A673 (cell line): ENCODE results near the gene WDR7. TPM values are rescaled to one million over a fixed set of nuclear protein-coding genes. Genes with fewer than 3 reads are reported as not detected.

ENCODE experiments used
- BruUV-seq: library from RNA; stranded (reverse); fragments of 400-500 nt; replicated peaks from 2 replicates; lab custom pipeline; 2021; lab: Mats Ljungman, UMichigan
- CTCF ChIA-PET: fragments of 300-600 bp; sonication (Branson Sonifier 250); formaldehyde crosslinking; loops from one replicate; lab custom pipeline; 2022; ENCODE audit warnings: antibody characterized with exemption; lab: Charles Lee
- POLR2A ChIA-PET: fragments of 300-600 bp; sonication (Branson Sonifier 250); formaldehyde crosslinking; loops from one replicate; lab custom pipeline; 2022; ENCODE audit warnings: antibody characterized with exemption; ENCODE audit not compliant: low non-redundant PET; lab: Charles Lee
- DNase-seq: peaks from one replicate; pipeline ENCODE4 v3.0.0-alpha.2; 2015; ENCODE audit warnings: low spot score
- H3K27ac ChIP-seq: fragments of 200-600 bp; sonication (generic); 2 replicates; pipeline ENCODE4 v1.5.1; 2016; ENCODE audit warnings: mixed run types, low read depth, mild to moderate bottlenecking, mixed read lengths, antibody characterized with exemption, low read length; ENCODE audit not compliant: poor library complexity, severe bottlenecking
- H3K27me3 ChIP-seq: fragments of 200-600 bp; sonication (generic); replicated peaks from 2 replicates; pipeline ENCODE4 v1.6.1; 2017; ENCODE audit warnings: mixed run types, low read depth, mild to moderate bottlenecking, mixed read lengths, antibody characterized with exemption, low read length; ENCODE audit not compliant: insufficient read depth, poor library complexity
- H3K36me3 ChIP-seq: fragments of 200-600 bp; sonication (generic); 2 replicates; pipeline ENCODE4 v1.6.1; 2016; ENCODE audit warnings: mixed run types, mild to moderate bottlenecking, mixed read lengths, antibody characterized with exemption, low read length; ENCODE audit not compliant: insufficient read depth, poor library complexity, severe bottlenecking
- H3K4me1 ChIP-seq: fragments of 200-600 bp; sonication (generic); 2 replicates; pipeline ENCODE4 v1.6.1; 2017; ENCODE audit warnings: mixed run types, mild to moderate bottlenecking, mixed read lengths, antibody characterized with exemption, low read length; ENCODE audit not compliant: insufficient read depth, poor library complexity, severe bottlenecking
- H3K4me3 ChIP-seq: fragments of 200-600 bp; sonication (generic); 2 replicates; pipeline ENCODE4 v1.5.1; 2016; ENCODE audit warnings: low read depth, mixed run types, mild to moderate bottlenecking, mixed read lengths, low read length; ENCODE audit not compliant: poor library complexity, severe bottlenecking
- H3K9me3 ChIP-seq: fragments of 200-600 bp; sonication (generic); 2 replicates; pipeline ENCODE4 v1.6.1; 2016; ENCODE audit warnings: mixed run types, low read depth, mild to moderate bottlenecking, mixed read lengths, antibody characterized with exemption, low read length; ENCODE audit not compliant: poor library complexity, severe bottlenecking
- EZH2 ChIP-seq: fragments of 200-600 bp; sonication (generic); IDR thresholded peaks from 2 replicates; pipeline ENCODE4 v1.6.1; 2017; ENCODE audit warnings: borderline replicate concordance, low read depth, mild to moderate bottlenecking, mixed read lengths, antibody characterized with exemption, low read length; ENCODE audit not compliant: poor library complexity, severe bottlenecking
- intact Hi-C: fragments of 100-400 bp; cut with micrococcal nuclease; formaldehyde crosslinking; loops from one replicate; pipeline ENCODE4 v1.10.0; 2022; ENCODE audit not compliant: unreplicated experiment
- total RNA-seq: library from RNA; stranded (reverse); gene quantifications from 2 replicates; pipeline ENCODE4 v1.2.3, GENCODE V29; 2021
- TF ChIP-seq, protein P1 (sequence below): fragments of 300-800, 200-600 bp; sonication (generic); conservative IDR thresholded peaks from 2 replicates; pipeline ENCODE4 v1.5.1; 2017; ENCODE audit warnings: low read depth, mild to moderate bottlenecking, antibody characterized with exemption, low read length, moderate library complexity, mixed read lengths

WDR7 gene
- total RNA-seq, 1 experiment from 2014 or later: 21.2 TPM

GRCh38 chr18:56715121-56715520, 64.0 kb downstream of the WDR7 start:
- ChIA-PET CTCF (no interaction called here), POLR2A (no interaction called here)
- no peaks in the 10 kb centered on the region for H3K36me3 ChIP-seq

DNA sequence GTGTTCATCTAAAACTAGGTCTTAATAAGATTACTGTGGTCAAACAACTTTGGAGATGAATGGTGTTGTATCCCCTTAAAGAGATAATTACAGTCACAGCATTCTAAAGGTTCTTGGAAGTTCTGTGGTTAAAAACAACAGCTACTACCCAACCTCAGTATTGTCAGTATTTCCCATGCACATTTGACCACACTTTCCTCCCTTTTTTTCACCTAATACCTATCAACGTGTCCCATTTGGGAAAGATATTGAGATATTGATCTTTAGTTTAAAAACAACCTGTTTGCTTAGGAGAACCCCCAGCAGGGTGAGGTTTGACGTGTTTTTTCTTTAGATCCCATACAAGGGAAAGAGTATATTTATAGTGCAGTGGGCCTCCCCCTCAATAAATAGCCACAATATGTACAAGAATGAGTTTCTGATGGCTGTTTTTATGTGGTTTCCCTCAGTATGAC, 65.6 kb downstream of the WDR7 start:
- no peak for TF ChIP-seq EZH2
- TF ChIP-seq, protein P1, sequence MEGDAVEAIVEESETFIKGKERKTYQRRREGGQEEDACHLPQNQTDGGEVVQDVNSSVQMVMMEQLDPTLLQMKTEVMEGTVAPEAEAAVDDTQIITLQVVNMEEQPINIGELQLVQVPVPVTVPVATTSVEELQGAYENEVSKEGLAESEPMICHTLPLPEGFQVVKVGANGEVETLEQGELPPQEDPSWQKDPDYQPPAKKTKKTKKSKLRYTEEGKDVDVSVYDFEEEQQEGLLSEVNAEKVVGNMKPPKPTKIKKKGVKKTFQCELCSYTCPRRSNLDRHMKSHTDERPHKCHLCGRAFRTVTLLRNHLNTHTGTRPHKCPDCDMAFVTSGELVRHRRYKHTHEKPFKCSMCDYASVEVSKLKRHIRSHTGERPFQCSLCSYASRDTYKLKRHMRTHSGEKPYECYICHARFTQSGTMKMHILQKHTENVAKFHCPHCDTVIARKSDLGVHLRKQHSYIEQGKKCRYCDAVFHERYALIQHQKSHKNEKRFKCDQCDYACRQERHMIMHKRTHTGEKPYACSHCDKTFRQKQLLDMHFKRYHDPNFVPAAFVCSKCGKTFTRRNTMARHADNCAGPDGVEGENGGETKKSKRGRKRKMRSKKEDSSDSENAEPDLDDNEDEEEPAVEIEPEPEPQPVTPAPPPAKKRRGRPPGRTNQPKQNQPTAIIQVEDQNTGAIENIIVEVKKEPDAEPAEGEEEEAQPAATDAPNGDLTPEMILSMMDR: no peak
- Histone ChIP-seq H3K27me3 (no peaks in the 10 kb centered on the region), H3K9me3 (no peaks in the 10 kb centered on the region), H3K27ac (no peak overlapping the region), H3K4me3 (no peak overlapping the region), H3K36me3 (no peaks in the 10 kb centered on the region), H3K4me1 (no peaks in the 10 kb centered on the region)
- intact Hi-C loops: no loop called here
- POLR2A ChIA-PET: no interaction called here
- CTCF ChIA-PET: no interaction called here
- BruUV-seq: no TSS peak
- DNase-seq: no peak

More at GRCh38 chr18:56715121-56715520, 64.0 kb downstream of the WDR7 start:
- Histone ChIP-seq H3K4me1 (no peaks in the 10 kb centered on the region), H3K9me3 (no peaks in the 10 kb centered on the region), H3K27ac (no peak overlapping the region), H3K27me3 (no peaks in the 10 kb centered on the region), H3K4me3 (no peak overlapping the region)
- TF ChIP-seq, protein P1: no peak
- TF ChIP-seq EZH2: no peak
- no TSS peak for BruUV-seq
- intact Hi-C loops: no loop called here
- DNase-seq: no peak

GRCh38 chr18:56721031-56721430, 69.9 kb downstream of the WDR7 start:
- ChIA-PET CTCF (no interaction called here), POLR2A (no interaction called here)
- TF ChIP-seq, protein P1: no peak
- no peak for TF ChIP-seq EZH2
- H3K9me3 ChIP-seq: no peaks in the 10 kb centered on the region
- H3K36me3 ChIP-seq: no peaks in the 10 kb centered on the region
- H3K27me3 ChIP-seq: no peaks in the 10 kb centered on the region
- no peak for DNase-seq
- H3K4me3 ChIP-seq: no peak overlapping the region
- H3K27ac ChIP-seq: no peak overlapping the region
- BruUV-seq: no TSS peak
- H3K4me1 ChIP-seq: no peaks in the 10 kb centered on the region
- intact Hi-C loops: no loop called here
